Fibroblast of skin of scalp (primary cell): ENCODE measurements around the gene NHEJ1.

Experiments
- DNase-seq: peaks from one replicate; pipeline ENCODE4 v3.0.0-alpha.2; 2013

The NHEJ1 gene

GRCh38 chr2:219084791-219085190 is 75.8 kb downstream of the NHEJ1 start:
- DNase-seq = no peak

GRCh38 chr2:219082332-219082958 is 78.2 kb downstream of the NHEJ1 start:
- no peak for DNase-seq

- DNase-seq = no peak
Measured at GRCh38 chr2:219081701-219082331, 78.8 kb downstream of the NHEJ1 start.

- DNase-seq = no peak
Measured at GRCh38 chr2:219081096-219081495, 79.5 kb downstream of the NHEJ1 start.

GRCh38 chr2:219079417-219079816 is 81.2 kb downstream of the NHEJ1 start:
- no peak for DNase-seq

- no peak for DNase-seq
Measured at GRCh38 chr2:219078951-219079350, 81.7 kb downstream of the NHEJ1 start.

GRCh38 chr2:219078126-219078525 is 82.5 kb downstream of the NHEJ1 start:
- no peak for DNase-seq

GRCh38 chr2:219076253-219076652 is 84.4 kb downstream of the NHEJ1 start:
- no peak for DNase-seq

GRCh38 chr2:219073413-219074129 is 87.0 kb downstream of the NHEJ1 start:
- peak; percentile 52 for DNase-seq

GRCh38 chr2:219072741-219073250 is 87.8 kb downstream of the NHEJ1 start:
- DNase-seq = no peak

GRCh38 chr2:219071131-219071816 is 89.3 kb downstream of the NHEJ1 start:
- DNase-seq = no peak

- no peak for DNase-seq
Measured at GRCh38 chr2:219065484-219065883, 95.1 kb downstream of the NHEJ1 start.

- DNase-seq = no peak
Measured at GRCh38 chr2:219062081-219062480, 98.5 kb downstream of the NHEJ1 start.

GRCh38 chr2:219060821-219061791 is 99.5 kb downstream of the NHEJ1 start, which contains the start of gene IHH:
Gene IHH, minus strand, starts transcription at chr2:219060921. Its CDS starts 454 bp downstream, at chr2:219060467.
- no peak for DNase-seq

GRCh38 chr2:219059725-219060682 is 100.6 kb downstream of the NHEJ1 start:
- no peak for DNase-seq

- no peak for DNase-seq
Measured at GRCh38 chr2:219059375-219059724, 101.3 kb downstream of the NHEJ1 start.

- DNase-seq = no peak
Measured at GRCh38 chr2:219058541-219059374, 101.9 kb downstream of the NHEJ1 start.

- DNase-seq = peak; percentile 56
Measured at GRCh38 chr2:219057709-219058540, 102.7 kb downstream of the NHEJ1 start.
